HCT116 (cell line): ENCODE results near the gene MAN1A1.

Experiments used
- CEBPB ChIP-seq: IDR thresholded peaks from 2 replicates; pipeline ENCODE4 v1.6.1; 2012; ENCODE audit warnings: low read depth
- EGR1 ChIP-seq: IDR thresholded peaks from 2 replicates; pipeline ENCODE4 v1.6.1; 2012; ENCODE audit warnings: low read depth
- POLR2A ChIP-seq: IDR thresholded peaks from 2 replicates; pipeline ENCODE4 v1.7.0; 2011; ENCODE audit warnings: borderline replicate concordance; ENCODE audit not compliant: insufficient read depth, insufficient read length; ENCODE audit errors: extremely low read depth
- SRF ChIP-seq: IDR thresholded peaks from 2 replicates; pipeline ENCODE4 v1.6.1; 2012; ENCODE audit warnings: low read depth
- YY1 ChIP-seq: IDR thresholded peaks from 2 replicates; pipeline ENCODE4 v1.6.1; 2011; ENCODE audit warnings: low read length, low read depth, moderate library complexity, mild to moderate bottlenecking; ENCODE audit not compliant: insufficient replicate concordance; ENCODE audit errors: extremely low read depth
- ZFX ChIP-seq: fragments of 450-650 bp; IDR thresholded peaks from 2 replicates; pipeline ENCODE4 v1.6.1; 2017
- ZNF274 ChIP-seq: fragments of 200-500 bp; sonication (Bioruptor generic); IDR thresholded peaks from 2 replicates; pipeline ENCODE4 v1.6.1; 2014; ENCODE audit warnings: mild to moderate bottlenecking, low read depth, low read length, inconsistent platforms
- TF ChIP-seq, protein P1 (sequence below), 3 experiments: fragments of 200-600 bp in 1 of 3; sonication (generic) in 1 of 3; IDR thresholded peaks in 2 of 3; conservative IDR thresholded peaks in 1 of 3; 2 replicates each; pipeline ENCODE4 v1.5.1; 2012 to 2017; ENCODE audit warnings: low read depth in 2 of 3, low read length in 2 of 3, antibody characterized with exemption in 1 of 3, borderline replicate concordance in 1 of 3, control low read depth in 1 of 3, mild to moderate bottlenecking in 1 of 3, mixed read lengths in 1 of 3, mixed run types in 1 of 3, moderate library complexity in 1 of 3; ENCODE audit not compliant: insufficient read depth in 1 of 3
- TF ChIP-seq, protein P2 (sequence below): IDR thresholded peaks from 2 replicates; pipeline ENCODE4 v1.6.1; 2012

DNA sequence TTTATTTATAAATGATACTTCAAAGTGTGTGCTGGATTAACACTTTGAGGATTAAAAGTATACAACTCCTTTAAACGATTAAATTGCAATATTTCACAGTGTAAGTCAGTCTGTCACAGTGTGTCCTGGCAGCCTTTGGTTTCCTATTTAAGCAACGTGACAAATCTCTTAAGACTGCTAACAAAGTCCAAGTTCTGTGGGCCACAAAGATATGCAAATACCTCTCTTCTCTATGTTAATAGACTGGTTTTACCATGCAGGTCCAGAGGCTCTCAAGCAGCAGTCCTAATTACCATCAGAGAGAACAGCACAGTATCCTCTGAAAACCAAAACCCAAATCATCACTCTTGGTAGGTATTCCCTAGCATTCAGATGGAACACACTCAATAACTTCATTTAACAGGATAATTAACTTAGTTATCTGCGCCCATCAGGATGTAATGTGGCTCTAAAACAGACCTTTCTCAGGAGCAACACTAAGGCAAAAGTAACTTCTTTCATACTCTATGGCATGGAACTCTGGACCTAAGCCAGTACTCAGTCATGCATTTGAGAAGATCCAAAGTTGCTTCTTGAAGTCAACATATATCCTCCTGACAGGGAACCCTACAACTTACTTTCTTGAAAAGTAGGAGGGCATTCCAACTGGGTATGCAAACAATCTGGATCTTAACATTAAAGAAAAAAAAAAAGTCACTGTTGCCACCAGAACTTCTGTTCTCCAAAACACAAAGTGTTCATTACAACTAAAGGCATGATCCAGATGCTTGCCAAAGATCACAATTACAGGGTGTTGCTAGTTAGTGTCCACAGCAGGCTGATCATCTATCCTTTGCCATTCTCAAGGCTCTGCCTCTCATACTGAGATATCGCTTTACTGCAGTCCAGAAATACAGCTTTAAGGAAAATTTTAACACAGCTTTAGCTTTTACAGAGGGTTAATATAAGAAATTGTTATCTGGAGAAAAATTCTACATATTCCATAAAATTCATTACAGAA is 53.2 kb downstream of the MAN1A1 start:
- TF ChIP-seq, protein P1, sequence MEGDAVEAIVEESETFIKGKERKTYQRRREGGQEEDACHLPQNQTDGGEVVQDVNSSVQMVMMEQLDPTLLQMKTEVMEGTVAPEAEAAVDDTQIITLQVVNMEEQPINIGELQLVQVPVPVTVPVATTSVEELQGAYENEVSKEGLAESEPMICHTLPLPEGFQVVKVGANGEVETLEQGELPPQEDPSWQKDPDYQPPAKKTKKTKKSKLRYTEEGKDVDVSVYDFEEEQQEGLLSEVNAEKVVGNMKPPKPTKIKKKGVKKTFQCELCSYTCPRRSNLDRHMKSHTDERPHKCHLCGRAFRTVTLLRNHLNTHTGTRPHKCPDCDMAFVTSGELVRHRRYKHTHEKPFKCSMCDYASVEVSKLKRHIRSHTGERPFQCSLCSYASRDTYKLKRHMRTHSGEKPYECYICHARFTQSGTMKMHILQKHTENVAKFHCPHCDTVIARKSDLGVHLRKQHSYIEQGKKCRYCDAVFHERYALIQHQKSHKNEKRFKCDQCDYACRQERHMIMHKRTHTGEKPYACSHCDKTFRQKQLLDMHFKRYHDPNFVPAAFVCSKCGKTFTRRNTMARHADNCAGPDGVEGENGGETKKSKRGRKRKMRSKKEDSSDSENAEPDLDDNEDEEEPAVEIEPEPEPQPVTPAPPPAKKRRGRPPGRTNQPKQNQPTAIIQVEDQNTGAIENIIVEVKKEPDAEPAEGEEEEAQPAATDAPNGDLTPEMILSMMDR (IDR thresholded peaks at IDR 0.05 in 2 of 3, conservative IDR thresholded peaks at IDR 0.05 in 1 of 3; ENCODE audit: borderline replicate concordance in 1 of 3, insufficient read depth in 1 of 3, low read depth in 2 of 3, low read length in 2 of 3) = no peak
- TF ChIP-seq ZFX = no peak
- no peak for TF ChIP-seq SRF
- no peak for TF ChIP-seq CEBPB
- TF ChIP-seq EGR1 = no peak
- no peak for TF ChIP-seq YY1
- TF ChIP-seq POLR2A = no peak
- TF ChIP-seq ZNF274 = no peak
- TF ChIP-seq, protein P2, sequence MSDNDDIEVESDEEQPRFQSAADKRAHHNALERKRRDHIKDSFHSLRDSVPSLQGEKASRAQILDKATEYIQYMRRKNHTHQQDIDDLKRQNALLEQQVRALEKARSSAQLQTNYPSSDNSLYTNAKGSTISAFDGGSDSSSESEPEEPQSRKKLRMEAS = no peak
